Measurements from ENCODE around the gene RPS6KB2. TPM values are rescaled to one million over a fixed set of nuclear protein-coding genes. Genes with fewer than 3 reads are reported as not detected.
"Not testable (repeated sequence)": the region's sequence is repeated elsewhere in the genome, so short reads cannot be mapped to it uniquely, and the experiment has no call there.

RPS6KB2 gene
- total RNA-seq, 2 donors from 2014 or later, result 28.9 TPM

- intact Hi-C loops (cut with DNase I), result no loop called here
- no peak for DNase-seq (ENCODE audit: low spot score)
Observed at GRCh38 chr11:67470337-67471002, 42.2 kb downstream of the RPS6KB2 start.

DNA sequence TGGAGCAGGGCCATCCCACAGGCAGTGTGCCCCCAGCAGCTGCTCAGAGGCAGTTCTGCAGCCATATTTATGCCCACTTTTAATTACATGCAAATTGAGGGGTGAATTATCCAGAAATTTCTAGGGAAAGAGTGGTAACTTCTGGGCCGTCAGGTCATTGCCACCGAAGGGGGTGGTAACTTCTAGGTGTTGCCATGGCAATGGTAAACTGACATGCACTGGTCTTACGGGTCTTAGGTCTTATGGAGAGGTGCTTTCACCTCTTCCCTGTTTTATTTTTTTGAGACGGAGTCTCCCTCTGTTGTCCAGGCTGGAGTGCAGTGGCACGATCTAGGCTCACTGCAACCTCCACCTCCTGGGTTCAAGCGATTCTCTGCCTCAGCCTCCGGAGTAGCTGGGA lies 44.6 kb downstream of the RPS6KB2 start:
- intact Hi-C loops (cut with DNase I), result no loop called here
- no peak for DNase-seq (ENCODE audit: low spot score)

GRCh38 chr11:67476692-67477091 lies 48.4 kb downstream of the RPS6KB2 start:
- DNase-seq (ENCODE audit: low spot score); intact Hi-C loops (cut with DNase I): not testable (repeated sequence)

DNA sequence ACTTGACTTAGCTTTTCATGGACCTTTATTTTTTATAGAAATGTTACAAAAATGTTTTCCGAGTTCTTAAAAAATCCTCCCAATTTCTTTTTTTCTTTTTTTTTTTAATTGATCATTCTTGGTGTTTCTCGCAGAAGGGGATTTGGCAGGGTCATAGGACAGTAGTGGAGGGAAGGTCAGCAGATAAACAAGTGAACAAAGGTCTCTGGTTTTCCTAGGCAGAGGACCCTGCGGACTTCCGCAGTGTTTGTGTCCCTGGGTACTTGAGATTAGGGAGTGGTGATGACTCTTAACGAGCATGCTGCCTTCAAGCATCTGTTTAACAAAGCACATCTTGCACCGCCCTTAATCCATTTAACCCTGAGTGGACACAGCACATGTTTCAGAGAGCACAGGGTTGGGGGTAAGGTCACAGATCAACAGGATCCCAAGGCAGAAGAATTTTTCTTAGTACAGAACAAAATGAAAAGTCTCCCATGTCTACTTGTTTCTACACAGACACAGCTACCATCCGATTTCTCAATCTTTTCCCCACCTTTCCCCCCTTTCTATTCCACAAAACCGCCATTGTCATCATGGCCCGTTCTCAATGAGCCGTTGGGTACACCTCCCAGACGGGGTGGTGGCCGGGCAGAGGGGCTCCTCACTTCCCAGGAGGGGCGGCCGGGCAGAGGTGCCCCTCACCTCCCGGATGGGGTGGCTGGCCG lies 49.2 kb downstream of the RPS6KB2 start:
- DNase-seq (ENCODE audit: low spot score); intact Hi-C loops (cut with DNase I): not testable (repeated sequence)

DNA sequence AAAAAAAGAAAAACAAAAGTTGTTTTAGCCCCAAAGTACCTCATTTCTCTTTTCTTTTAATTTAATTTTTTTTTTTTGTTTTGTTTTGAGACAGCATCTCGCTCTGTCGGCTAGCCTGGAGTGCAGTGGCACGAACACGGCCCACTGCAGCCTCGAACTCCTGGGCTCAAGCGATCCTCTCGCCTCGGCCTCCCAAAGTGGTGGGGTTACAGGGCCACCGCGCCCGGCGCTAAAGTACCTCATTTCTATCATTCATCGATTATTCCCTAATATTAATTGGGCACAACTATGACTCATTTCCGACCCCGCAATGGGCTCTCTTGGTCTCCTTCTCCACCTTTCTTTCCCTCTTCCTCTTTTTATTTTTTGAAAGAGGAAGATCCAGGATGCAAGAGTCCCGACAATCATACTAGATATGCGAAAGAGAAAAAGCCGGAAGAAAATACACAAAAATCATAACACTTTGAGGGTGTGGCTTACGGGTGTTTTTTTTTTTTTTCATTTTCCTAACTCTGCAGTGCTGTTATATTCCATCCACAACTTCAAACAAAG lies 54.1 kb downstream of the RPS6KB2 start:
- intact Hi-C loops (cut with DNase I), result no loop called here
- no peak for DNase-seq (ENCODE audit: low spot score)

DNA sequence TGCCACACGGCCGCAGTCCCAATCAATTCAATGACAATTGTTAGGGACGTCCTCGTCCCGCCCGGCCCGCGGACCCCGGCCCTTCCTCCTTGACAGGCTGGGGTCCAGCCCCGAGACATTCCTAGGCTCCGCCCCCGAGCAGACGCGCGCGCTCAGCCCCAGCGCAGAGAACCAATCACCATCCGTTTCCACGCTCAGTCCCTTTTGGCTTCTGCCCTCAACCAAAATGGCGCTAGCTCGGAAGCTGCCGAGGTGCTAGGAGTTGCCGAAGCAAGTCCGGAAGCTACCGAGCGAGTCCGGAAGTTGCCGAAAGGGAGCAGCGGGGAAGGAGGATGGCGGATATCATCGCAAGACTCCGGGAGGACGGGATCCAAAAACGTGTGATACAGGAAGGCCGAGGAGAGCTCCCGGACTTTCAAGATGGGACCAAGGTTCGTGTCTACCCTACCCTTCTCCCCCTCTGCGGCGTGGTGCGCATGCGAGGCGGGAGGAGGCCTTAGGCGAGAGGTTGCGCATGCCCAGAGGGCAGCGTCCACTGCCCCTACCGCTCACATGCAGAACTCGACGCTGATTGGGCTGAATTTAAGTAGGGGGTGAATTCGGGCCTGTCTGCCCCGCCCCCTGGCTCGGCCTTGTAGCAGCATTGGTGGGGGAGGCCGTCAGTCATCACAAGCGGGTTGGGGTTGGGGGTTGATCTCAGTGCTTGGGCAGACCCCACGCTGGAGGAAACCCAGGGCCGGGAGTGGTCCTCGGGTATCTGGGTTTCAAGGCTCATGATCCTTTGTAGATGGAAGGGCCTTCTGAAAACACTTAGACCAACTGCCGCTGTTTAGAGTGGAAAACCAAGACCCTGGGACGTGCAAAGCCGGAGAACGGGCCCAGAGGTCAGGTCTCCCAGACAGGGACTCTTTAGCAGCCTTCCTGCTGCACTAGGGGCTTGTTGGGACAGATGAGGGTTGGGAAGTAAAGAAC lies 54.8 kb downstream of the RPS6KB2 start, which contains the start of gene AIP:
TSS of gene AIP (plus strand) at position 200 of the 972 bp plus-strand sequence. CDS start at position 333, 133 bp downstream.
- DNase-seq (ENCODE audit: low spot score), result peak; percentile 99
- intact Hi-C loops (cut with DNase I), result no loop called here

- no peak for DNase-seq (ENCODE audit: low spot score)
- intact Hi-C loops (cut with DNase I), result no loop called here
Observed at GRCh38 chr11:67483831-67484665, 55.8 kb downstream of the RPS6KB2 start.

DNA sequence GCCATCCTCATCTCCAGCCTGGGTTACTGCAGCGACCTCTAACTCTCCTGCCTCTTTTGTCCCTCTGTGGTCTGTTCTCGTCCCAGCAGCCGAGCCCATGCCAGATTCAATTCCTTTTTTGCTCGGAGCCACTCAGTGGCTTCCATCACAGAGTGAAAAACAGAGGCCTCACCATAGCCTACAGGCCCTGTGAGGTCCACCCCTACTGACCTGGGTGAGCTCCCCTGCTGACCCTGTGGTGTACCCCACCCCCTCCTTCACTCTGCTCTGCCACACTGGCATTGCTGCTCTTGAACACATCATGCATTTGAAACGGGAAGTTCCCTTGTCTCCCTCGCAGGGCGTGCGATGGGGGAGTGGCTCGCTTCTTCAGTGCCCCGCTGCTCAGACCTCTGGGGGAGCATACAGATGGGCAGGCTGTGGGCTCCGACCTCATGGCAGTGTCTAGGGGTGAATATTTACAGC lies 56.6 kb downstream of the RPS6KB2 start:
- intact Hi-C loops (cut with DNase I), result no loop called here
- DNase-seq (ENCODE audit: low spot score), result no peak

Other genes starting within 250 kb of the RPS6KB2 start
- gene GRK2, start 162.0 kb upstream of the RPS6KB2 start, total RNA-seq, result 10 to 100 TPM; 50.4 to 58.2 TPM
- gene ANKRD13D, start 139.2 kb upstream of the RPS6KB2 start, total RNA-seq, result 10 to 100 TPM; 40.7 to 42.8 TPM
- 10 to 100 TPM; 23.5 to 26.2 TPM for gene SSH3, start 125.0 kb upstream of the RPS6KB2 start, total RNA-seq
- 10 to 100 TPM; 56.1 to 60.9 TPM for gene POLD4, start 74.9 kb upstream of the RPS6KB2 start, total RNA-seq
- gene CLCF1, start 54.9 kb upstream of the RPS6KB2 start, total RNA-seq, result 10 to 100 TPM; 10.0 to 15.2 TPM
- 10 to 100 TPM; 10.3 to 11.4 TPM for gene RAD9A, start 36.5 kb upstream of the RPS6KB2 start, total RNA-seq
- gene PPP1CA, start 26.6 kb upstream of the RPS6KB2 start, total RNA-seq, result 10 to 100 TPM; 62.1 to 70.6 TPM
- gene TBC1D10C, start 24.4 kb upstream of the RPS6KB2 start, total RNA-seq, result 1 to 10 TPM; 2.9 to 3.4 TPM
- gene CARNS1, start 12.8 kb upstream of the RPS6KB2 start, total RNA-seq, result 1 to 10 TPM; 1.4 to 1.6 TPM
- gene PTPRCAP, start 9.2 kb downstream of the RPS6KB2 start, total RNA-seq, result 1 to 10 TPM; 2.5 TPM
- 10 to 100 TPM; 62.6 to 79.7 TPM for gene CORO1B, start 15.0 kb downstream of the RPS6KB2 start, total RNA-seq
- gene GPR152, start 24.2 kb downstream of the RPS6KB2 start, total RNA-seq, result not detected
- 1 to 10 TPM; 1.2 to 2.2 TPM for gene CABP4, start 26.9 kb downstream of the RPS6KB2 start, total RNA-seq
- gene TMEM134, start 40.8 kb downstream of the RPS6KB2 start, total RNA-seq, result 10 to 100 TPM; 31.0 to 35.9 TPM
- gene AIP, start 54.5 kb downstream of the RPS6KB2 start, total RNA-seq, result 10 to 100 TPM; 44.4 to 50.5 TPM
- gene PITPNM1, start 76.9 kb downstream of the RPS6KB2 start, total RNA-seq, result 10 to 100 TPM; 31.5 to 42.7 TPM
- gene CDK2AP2, start 79.7 kb downstream of the RPS6KB2 start, total RNA-seq, result 10 to 100 TPM; 39.7 to 40.0 TPM
- not detected for gene CABP2, start 95.0 kb downstream of the RPS6KB2 start, total RNA-seq
- 100 to 1,000 TPM; 338 to 370 TPM for gene GSTP1, start 155.3 kb downstream of the RPS6KB2 start, total RNA-seq
- gene NDUFV1, start 178.4 kb downstream of the RPS6KB2 start, total RNA-seq, result 100 to 1,000 TPM; 112 to 116 TPM
- gene NUDT8, start 201.4 kb downstream of the RPS6KB2 start, total RNA-seq, result 1 to 10 TPM; 4.6 to 5.7 TPM
- not detected for gene TBX10, start 211.3 kb downstream of the RPS6KB2 start, total RNA-seq
- not detected for gene ACY3, start 222.2 kb downstream of the RPS6KB2 start, total RNA-seq
- not detected for gene ALDH3B2, start 246.1 kb downstream of the RPS6KB2 start, total RNA-seq